ENCODE results near the gene ZNF532.

DNA sequence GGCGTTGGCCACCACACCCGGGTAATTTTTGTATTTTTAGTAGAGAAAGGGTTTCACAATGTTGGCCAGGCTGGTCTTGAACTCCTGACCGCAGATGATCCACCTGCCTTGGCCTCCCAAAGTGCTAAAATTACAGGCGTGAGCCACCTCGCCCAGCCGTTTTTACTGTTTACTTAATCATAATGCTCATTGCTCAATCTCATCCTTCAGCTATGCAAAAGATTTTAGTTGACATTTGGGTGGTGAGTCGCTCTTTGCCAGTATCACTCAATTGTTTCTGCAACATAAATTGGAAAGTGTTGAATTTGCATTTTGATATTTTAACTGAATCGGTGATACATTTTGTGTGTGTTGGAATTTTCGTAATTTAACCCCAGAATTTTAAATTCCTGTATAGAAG lies 7.8 kb upstream of the ZNF532 start:
- TF ChIP-seq, protein P1, sequence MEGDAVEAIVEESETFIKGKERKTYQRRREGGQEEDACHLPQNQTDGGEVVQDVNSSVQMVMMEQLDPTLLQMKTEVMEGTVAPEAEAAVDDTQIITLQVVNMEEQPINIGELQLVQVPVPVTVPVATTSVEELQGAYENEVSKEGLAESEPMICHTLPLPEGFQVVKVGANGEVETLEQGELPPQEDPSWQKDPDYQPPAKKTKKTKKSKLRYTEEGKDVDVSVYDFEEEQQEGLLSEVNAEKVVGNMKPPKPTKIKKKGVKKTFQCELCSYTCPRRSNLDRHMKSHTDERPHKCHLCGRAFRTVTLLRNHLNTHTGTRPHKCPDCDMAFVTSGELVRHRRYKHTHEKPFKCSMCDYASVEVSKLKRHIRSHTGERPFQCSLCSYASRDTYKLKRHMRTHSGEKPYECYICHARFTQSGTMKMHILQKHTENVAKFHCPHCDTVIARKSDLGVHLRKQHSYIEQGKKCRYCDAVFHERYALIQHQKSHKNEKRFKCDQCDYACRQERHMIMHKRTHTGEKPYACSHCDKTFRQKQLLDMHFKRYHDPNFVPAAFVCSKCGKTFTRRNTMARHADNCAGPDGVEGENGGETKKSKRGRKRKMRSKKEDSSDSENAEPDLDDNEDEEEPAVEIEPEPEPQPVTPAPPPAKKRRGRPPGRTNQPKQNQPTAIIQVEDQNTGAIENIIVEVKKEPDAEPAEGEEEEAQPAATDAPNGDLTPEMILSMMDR (IDR thresholded peaks at IDR 0.05; ENCODE audit: low read depth, low read length): no peak
- no peak for TF ChIP-seq POLR2A (IDR thresholded peaks at IDR 0.05; ENCODE audit: extremely low read depth, insufficient read length)
- TF ChIP-seq MYC (IDR thresholded peaks at IDR 0.05; ENCODE audit: low read depth, low read length): no peak
